Muscle layer of colon (tissue), 2 donors: ENCODE measurements around the gene L3MBTL3.
A peak's percentile ranks its signal among the peaks of the same experiment; 100 is the strongest.

ENCODE experiments used
- H3K27ac ChIP-seq: one replicate; pipeline ENCODE4 v1.7.0; 2013; ENCODE audit warnings: low read depth, mild to moderate bottlenecking, low read length, moderate library complexity
- H3K27me3 ChIP-seq, 2 donors: one replicate each; pipeline ENCODE4 v1.7.0; 2013; ENCODE audit warnings: low read length in 2 of 2, mild to moderate bottlenecking in 2 of 2; ENCODE audit not compliant: insufficient read depth in 2 of 2, control insufficient read depth in 1 of 2
- H3K36me3 ChIP-seq: one replicate; pipeline ENCODE4 v1.7.0; 2013; ENCODE audit warnings: mild to moderate bottlenecking, low read length; ENCODE audit not compliant: insufficient read depth
- H3K4me1 ChIP-seq: one replicate; pipeline ENCODE4 v1.7.0; 2013; ENCODE audit warnings: mild to moderate bottlenecking, low read length; ENCODE audit not compliant: insufficient read depth
- H3K4me3 ChIP-seq, 2 donors: one replicate each; pipeline ENCODE4 v1.7.0; 2013; ENCODE audit warnings: low read length in 2 of 2, low read depth in 1 of 2, mild to moderate bottlenecking in 1 of 2, moderate library complexity in 1 of 2
- H3K9ac ChIP-seq: one replicate; pipeline ENCODE4 v1.7.0; 2013; ENCODE audit warnings: low read length
- H3K9me3 ChIP-seq: one replicate; pipeline ENCODE4 v1.7.0; 2013; ENCODE audit warnings: mild to moderate bottlenecking, low read length
- donor health status: abdominal sarcoma.
- donor health status: Adenocarcinoma of cecum.

Gene L3MBTL3

DNA sequence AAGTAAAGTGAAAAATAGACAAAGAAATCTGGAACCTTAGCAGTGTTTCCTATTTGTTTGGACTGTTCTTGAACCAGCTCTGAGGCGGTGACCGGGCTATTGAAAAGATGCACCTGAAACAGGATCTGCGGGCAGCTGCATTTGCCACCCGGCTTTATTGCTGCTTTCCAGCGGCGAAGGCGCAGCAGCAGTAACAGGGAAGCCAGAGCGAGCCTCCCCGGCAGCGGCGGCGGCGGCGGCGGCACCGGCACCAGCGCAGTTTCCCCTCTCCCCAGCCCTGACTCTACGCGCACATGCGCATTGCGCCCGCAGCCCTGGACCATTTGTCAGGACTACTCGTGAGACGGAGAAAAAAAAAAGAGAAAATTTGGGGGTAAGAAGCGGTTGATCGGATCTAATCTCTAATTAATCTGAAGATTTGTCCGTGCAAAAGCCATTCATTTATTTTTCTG, at the start of gene L3MBTL3:
L3MBTL3 (plus strand) TSS at position 290 of the 452 bp plus-strand sequence. CDS start 24,119 bp downstream, outside the sequence.
- Histone ChIP-seq H3K36me3 (no peaks in the 10 kb centered on the region), H3K4me3 (peak within 1 kb of the TSS; percentile 71 to 99), H3K27me3 (no peaks in the 10 kb centered on the region), H3K27ac (peak within 1 kb of the TSS; percentile 36), H3K9me3 (no peaks in the 10 kb centered on the region), H3K9ac (peak within 1 kb of the TSS; percentile 86), H3K4me1 (peaks cover 4% of the 10 kb centered on the region)

DNA sequence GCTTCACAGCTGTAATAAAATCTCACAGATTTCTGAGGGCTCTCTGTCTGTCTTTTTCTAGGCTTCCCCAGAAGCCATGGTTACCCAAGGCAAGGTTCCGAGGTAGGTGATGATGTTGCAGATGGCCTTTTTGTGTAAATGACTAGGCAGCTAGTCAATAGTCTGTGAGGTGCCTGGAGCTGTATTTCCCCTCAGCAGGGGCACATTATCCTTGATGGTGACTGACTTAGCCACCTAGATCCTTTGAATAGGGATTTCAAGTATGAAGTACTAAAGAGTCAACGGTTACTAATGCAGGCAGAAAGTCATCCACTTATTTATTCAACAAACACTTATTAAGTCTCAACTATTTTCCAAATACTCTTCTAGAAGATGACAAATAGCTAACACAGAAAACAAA, 49.3 kb upstream of the L3MBTL3 start:
- no peaks in the 10 kb centered on the region for H3K36me3 ChIP-seq

DNA sequence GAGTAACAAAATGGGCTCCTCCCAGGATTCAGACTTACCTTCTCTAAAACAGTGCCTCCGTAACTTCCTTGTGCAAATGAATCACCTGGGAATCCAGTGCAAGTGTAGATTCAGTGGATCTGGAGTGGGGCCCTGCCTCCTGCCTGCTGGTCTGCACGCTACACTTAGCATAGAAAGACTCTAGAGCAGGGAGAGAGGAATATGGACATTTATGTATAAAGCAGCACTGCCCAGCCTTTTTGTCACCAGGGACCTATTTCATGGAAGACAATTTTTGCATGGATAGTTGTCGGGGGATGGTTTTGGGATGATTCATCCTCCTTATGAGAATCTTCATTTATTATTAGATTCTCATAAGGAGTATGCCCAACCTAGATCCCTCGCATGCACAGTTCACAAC, 42.3 kb upstream of the L3MBTL3 start:
- H3K4me3 ChIP-seq = no peak overlapping the region
- no peak overlapping the region for H3K27ac ChIP-seq
- no peak overlapping the region for H3K9ac ChIP-seq
- H3K9me3 ChIP-seq = no peaks in the 10 kb centered on the region
- no peaks in the 10 kb centered on the region for H3K27me3 ChIP-seq
- no peaks in the 10 kb centered on the region for H3K4me1 ChIP-seq
- no peaks in the 10 kb centered on the region for H3K36me3 ChIP-seq

More for the DNA sequence above, 49.3 kb upstream of the L3MBTL3 start:
- Histone ChIP-seq H3K4me3 (no peak overlapping the region), H3K9ac (no peak overlapping the region), H3K27ac (no peak overlapping the region), H3K27me3 (no peaks in the 10 kb centered on the region), H3K4me1 (no peaks in the 10 kb centered on the region), H3K9me3 (no peaks in the 10 kb centered on the region)

DNA sequence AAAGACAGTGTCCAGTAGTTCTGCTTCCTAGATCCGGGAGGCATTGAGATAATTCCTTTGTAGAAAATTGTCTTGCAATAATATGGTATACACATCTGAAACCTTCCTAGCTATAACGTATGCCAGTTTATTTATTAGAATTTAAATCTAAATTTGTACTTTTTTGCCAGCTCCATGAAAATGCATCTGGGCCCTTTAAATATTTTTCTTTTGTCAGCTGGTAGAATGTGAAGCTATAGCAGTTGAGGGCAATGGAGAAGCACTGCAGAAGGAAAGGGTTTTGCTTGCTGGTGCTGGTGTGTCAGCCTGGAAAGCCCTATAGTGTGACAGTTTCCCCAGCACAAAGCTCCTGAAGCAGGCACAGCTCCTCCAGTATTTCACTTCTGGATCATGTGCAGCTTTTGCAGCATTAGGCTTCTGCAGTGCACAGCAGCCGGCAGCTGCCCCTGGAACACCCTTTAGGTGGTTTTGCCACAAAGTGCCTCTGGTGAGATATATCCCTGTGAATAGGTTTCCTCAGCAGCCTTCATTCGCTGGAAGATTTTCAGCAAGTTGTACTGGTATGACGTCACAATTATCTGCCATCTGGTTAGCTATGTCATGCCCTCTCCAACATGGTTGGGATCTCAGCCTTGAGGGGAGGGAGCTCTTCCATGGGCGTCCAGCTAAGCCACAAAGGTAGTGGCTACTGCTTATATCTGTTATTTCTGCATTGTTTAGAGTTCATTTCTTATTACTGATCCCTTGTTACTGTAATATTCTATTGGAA, 40.0 kb upstream of the L3MBTL3 start:
- Histone ChIP-seq H3K36me3 (no peaks in the 10 kb centered on the region), H3K9me3 (no peaks in the 10 kb centered on the region), H3K27ac (no peak overlapping the region), H3K4me3 (no peak overlapping the region), H3K4me1 (no peaks in the 10 kb centered on the region), H3K9ac (no peak overlapping the region), H3K27me3 (no peaks in the 10 kb centered on the region)

DNA sequence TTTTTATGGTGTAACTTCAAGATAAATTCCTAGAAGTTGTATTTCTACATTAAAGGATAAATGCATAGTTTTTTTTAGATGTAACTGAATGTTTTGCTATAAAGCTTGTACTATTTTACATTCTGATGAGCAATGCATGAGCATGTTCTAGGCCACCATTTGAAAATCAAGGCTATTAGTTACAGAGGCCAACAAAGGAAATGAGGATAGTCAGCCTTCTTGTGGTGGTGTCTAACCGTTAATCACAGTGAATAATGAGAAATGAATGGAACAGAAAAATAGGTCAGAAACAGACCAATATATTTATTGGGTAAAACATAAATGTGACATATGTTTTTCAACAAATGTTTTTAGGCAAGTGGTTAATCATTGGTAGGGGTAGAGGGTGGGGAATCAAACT, 37.6 kb upstream of the L3MBTL3 start:
- Histone ChIP-seq H3K4me3 (no peak overlapping the region), H3K9me3 (no peaks in the 10 kb centered on the region), H3K36me3 (no peaks in the 10 kb centered on the region), H3K4me1 (no peaks in the 10 kb centered on the region), H3K27me3 (no peaks in the 10 kb centered on the region), H3K27ac (no peak overlapping the region), H3K9ac (no peak overlapping the region)

DNA sequence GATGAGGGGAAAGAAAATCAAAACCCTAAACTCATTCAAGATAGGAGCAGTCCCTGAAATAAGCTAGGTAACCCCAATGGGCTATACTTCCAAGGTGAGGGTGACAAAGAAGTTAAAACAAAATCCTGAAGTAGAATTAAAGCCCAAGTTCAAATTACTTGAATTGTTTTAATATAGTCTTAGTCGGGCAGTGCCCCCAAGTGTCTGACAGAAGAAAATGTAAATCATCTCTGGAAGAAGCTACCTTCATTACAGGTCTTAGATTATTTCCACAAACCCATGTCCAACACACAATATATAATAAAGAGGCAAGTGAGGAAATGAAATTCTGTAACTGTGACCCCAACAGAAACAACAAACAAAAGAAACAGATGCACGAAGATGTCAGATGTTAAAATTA, 36.8 kb upstream of the L3MBTL3 start:
- H3K36me3 ChIP-seq = no peaks in the 10 kb centered on the region
- no peaks in the 10 kb centered on the region for H3K4me1 ChIP-seq
- H3K27ac ChIP-seq = no peak overlapping the region
- no peaks in the 10 kb centered on the region for H3K9me3 ChIP-seq
- H3K4me3 ChIP-seq = no peak overlapping the region
- H3K9ac ChIP-seq = no peak overlapping the region
- no peaks in the 10 kb centered on the region for H3K27me3 ChIP-seq

DNA sequence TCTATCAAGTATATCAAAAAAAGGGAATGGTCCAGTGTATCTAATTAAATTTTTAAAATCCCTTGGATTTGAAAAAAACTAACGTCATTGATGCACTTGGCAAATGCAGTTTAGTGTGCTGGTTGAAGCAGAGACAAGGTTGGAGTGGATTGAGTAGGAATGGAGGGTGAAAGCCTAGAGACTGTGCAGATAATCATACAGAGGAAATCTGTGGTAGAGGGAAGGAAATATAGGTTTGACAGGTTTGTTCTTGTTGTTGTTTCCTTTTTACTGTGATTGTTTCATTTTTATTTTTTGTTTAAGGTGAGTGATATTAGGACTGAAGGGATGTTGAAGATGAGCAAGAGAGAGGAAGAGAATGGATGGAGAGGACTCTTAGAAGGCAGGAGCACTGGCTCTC, 29.0 kb upstream of the L3MBTL3 start:
- Histone ChIP-seq H3K4me3 (no peak overlapping the region), H3K4me1 (no peaks in the 10 kb centered on the region), H3K9me3 (no peaks in the 10 kb centered on the region), H3K27me3 (no peaks in the 10 kb centered on the region), H3K9ac (no peak overlapping the region), H3K27ac (no peak overlapping the region), H3K36me3 (no peaks in the 10 kb centered on the region)

DNA sequence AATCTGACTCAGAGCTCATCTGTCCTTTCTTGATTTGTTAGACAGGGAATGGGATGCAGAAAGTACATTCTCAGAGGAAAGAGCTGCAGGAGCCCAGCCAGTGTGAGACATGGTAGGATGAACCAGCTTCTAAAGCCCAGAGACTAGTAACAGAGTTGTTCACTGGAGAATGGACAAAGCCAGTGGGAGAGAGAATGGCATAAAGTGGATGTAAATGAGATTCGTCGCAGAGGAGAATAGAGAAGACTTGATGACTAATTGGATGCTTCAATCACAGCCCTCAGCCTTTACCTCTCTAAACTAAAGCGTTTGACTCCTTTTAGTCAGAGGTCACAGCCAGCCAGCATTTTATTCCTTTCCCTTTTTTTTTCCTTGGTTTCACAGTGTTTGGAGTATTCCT, 25.5 kb upstream of the L3MBTL3 start:
- H3K27ac ChIP-seq = no peak overlapping the region
- H3K4me3 ChIP-seq = no peak overlapping the region
- no peak overlapping the region for H3K9ac ChIP-seq
- no peaks in the 10 kb centered on the region for H3K36me3 ChIP-seq
- H3K27me3 ChIP-seq = no peaks in the 10 kb centered on the region
- H3K9me3 ChIP-seq = no peaks in the 10 kb centered on the region
- H3K4me1 ChIP-seq = no peaks in the 10 kb centered on the region

DNA sequence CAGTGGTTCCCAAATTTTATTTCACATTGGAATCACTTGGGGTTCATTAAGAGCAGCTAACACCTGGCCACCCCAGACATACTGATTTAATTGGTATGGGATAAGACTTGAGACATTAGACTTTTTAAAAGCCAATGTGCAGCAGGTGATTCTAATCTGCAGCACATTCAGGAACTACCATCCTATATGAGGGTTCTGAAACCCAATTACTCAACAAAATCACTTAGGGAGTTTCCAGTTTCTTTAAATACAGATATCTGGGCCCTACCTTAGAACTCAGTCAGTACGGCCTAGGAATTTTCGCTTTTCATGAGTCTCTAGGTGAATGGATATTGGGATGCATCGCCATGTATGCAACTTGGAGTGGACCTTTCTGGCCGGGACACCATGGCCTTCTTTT, 24.0 kb upstream of the L3MBTL3 start:
- no peak overlapping the region for H3K4me3 ChIP-seq
- no peak overlapping the region for H3K9ac ChIP-seq
- H3K27ac ChIP-seq = no peak overlapping the region
- no peaks in the 10 kb centered on the region for H3K27me3 ChIP-seq
- no peaks in the 10 kb centered on the region for H3K4me1 ChIP-seq
- H3K9me3 ChIP-seq = no peaks in the 10 kb centered on the region
- H3K36me3 ChIP-seq = no peaks in the 10 kb centered on the region

DNA sequence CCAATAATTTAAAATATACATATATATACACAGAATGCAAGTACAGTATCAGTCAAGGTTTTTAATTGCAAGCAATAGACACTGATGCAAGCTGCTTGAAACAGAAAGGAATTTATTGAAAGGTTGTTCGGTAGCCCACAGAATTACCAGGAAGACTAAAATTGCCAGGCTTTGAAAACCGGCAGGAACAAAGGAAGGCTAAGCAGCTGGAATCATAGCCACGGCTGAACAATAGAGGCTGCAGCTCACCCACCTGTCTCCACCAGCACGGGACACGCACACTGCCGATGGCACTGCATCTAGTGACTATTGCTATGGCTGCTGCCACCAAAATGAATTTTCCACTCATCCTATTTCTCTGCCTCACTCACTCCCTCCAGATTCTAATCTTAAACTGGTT, 22.0 kb upstream of the L3MBTL3 start:
- H3K36me3 ChIP-seq = no peaks in the 10 kb centered on the region
- H3K27me3 ChIP-seq = no peaks in the 10 kb centered on the region
- no peaks in the 10 kb centered on the region for H3K4me1 ChIP-seq
- no peak overlapping the region for H3K9ac ChIP-seq
- H3K27ac ChIP-seq = no peak overlapping the region
- H3K4me3 ChIP-seq = no peak overlapping the region
- no peaks in the 10 kb centered on the region for H3K9me3 ChIP-seq

DNA sequence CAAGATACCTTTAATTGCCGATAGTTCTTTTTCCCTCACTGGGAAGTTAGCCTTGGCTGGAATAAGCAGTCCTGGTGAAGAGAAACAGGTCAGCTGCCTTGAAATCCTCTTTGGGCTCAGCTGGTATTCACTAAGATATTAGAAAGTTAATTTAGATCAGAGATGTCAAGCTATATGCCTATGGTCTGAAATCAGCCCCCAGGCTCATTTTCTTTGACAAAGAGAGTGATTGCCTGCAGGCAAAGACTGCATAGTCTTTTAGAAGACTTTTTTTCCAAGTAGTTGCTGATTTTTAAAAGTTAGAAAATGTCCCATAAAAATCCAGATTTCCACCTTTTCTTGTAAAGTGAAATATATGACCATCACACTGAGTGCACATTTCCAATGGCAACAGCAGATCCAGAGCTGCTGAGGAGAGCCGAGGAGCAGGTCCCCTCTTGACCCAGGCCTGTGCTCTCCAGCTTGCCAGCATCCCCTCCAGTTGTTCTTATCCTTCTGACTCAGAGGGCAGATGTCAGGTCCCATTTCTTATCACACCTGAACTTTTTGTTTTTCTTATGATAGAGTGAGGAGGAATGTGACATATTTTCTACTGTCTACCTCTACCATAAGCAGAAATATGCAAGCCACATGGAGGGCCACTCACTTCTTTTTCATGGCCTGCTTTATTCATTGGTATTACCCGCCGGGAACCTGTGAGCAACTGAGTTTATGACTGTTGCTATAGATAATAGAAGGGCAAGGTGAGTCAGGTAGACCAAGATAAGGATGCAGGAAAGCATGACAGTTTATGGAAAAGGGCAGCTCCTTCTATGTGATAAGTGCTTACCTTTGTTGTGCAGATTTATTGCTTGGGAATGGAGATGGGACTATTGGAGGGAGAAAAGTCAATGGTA, 17.6 kb upstream of the L3MBTL3 start:
- H3K4me1 ChIP-seq = no peaks in the 10 kb centered on the region

More for the DNA sequence above, 17.6 kb upstream of the L3MBTL3 start:
- H3K27me3 ChIP-seq = no peaks in the 10 kb centered on the region
- no peaks in the 10 kb centered on the region for H3K9me3 ChIP-seq
- no peak overlapping the region for H3K27ac ChIP-seq
- no peak overlapping the region for H3K4me3 ChIP-seq
- H3K36me3 ChIP-seq = no peaks in the 10 kb centered on the region
- H3K9ac ChIP-seq = no peak overlapping the region
